ENCODE measurements around the gene GRK4. TPM values are rescaled to one million over a fixed set of nuclear protein-coding genes. Genes with fewer than 3 reads are reported as not detected.
"Not testable (repeated sequence)": the region's sequence is repeated elsewhere in the genome, so short reads cannot be mapped to it uniquely, and the experiment has no call there.

GRK4 gene
- total RNA-seq, 3 donors from 2014 or later = 3.8 to 6.9 (median 5.8) TPM

GRCh38 chr4:3044870-3045819, 81.8 kb downstream of the GRK4 start:
- Histone ChIP-seq H3K27me3 (no peaks in the 10 kb centered on the region), H3K27ac (no peak overlapping the region), H3K36me3 (no peaks in the 10 kb centered on the region), H3K9me3 (no peaks in the 10 kb centered on the region), H3K4me1 (peaks cover 0 to 4% of the 10 kb centered on the region in 2 donors), H3K4me3 (no peak overlapping the region)
- no peak for TF ChIP-seq POLR2A (IDR thresholded peaks at IDR 0.05)
- TF ChIP-seq POLR2AphosphoS5 (IDR thresholded peaks at IDR 0.05) = no peak
- no peak for TF ChIP-seq CTCF (IDR thresholded peaks at IDR 0.05)
- DNase-seq (ENCODE audit: low spot score in 2 of 2) = no peak
- intact Hi-C loops (cut with DNase I; ENCODE audit: low total_unique reads) = no loop called here

GRCh38 chr4:3046162-3046561, 82.8 kb downstream of the GRK4 start:
- TF ChIP-seq POLR2A (IDR thresholded peaks at IDR 0.05) (no peak), POLR2AphosphoS5 (IDR thresholded peaks at IDR 0.05) (no peak), CTCF (IDR thresholded peaks at IDR 0.05) (no peak)
- intact Hi-C loops (cut with DNase I; ENCODE audit: low total_unique reads) = no loop called here

GRCh38 chr4:3046623-3047022, 83.3 kb downstream of the GRK4 start:
- no peak for TF ChIP-seq CTCF (IDR thresholded peaks at IDR 0.05)
- DNase-seq (ENCODE audit: low spot score in 2 of 2) = no peak
- H3K27ac ChIP-seq = no peak overlapping the region
- intact Hi-C loops (cut with DNase I; ENCODE audit: low total_unique reads) = no loop called here
- H3K9me3 ChIP-seq = no peaks in the 10 kb centered on the region
- H3K36me3 ChIP-seq = no peaks in the 10 kb centered on the region
- H3K4me3 ChIP-seq = no peak overlapping the region
- H3K4me1 ChIP-seq = no peaks in the 10 kb centered on the region
- no peaks in the 10 kb centered on the region for H3K27me3 ChIP-seq

More at GRCh38 chr4:3046162-3046561, 82.8 kb downstream of the GRK4 start:
- no peaks in the 10 kb centered on the region for H3K27me3 ChIP-seq
- no peak for DNase-seq (ENCODE audit: low spot score in 2 of 2)
- H3K27ac ChIP-seq = no peak overlapping the region
- H3K9me3 ChIP-seq = no peaks in the 10 kb centered on the region
- H3K4me1 ChIP-seq = peaks cover 0 to under 1% of the 10 kb centered on the region in 2 donors
- no peaks in the 10 kb centered on the region for H3K36me3 ChIP-seq
- no peak overlapping the region for H3K4me3 ChIP-seq

GRCh38 chr4:3047464-3048286, 84.3 kb downstream of the GRK4 start:
- DNase-seq (ENCODE audit: low spot score in 2 of 2) = peak in 1 of 2 donors; percentile 74
- intact Hi-C loops (cut with DNase I; ENCODE audit: low total_unique reads) = no loop called here
- no peaks in the 10 kb centered on the region for H3K36me3 ChIP-seq
- H3K4me1 ChIP-seq = no peaks in the 10 kb centered on the region
- H3K27ac ChIP-seq = no peak overlapping the region
- peak in 2 of 3 donors; percentile 63 to 70 for TF ChIP-seq CTCF (IDR thresholded peaks at IDR 0.05)
- no peak for TF ChIP-seq POLR2A (IDR thresholded peaks at IDR 0.05)
- no peaks in the 10 kb centered on the region for H3K9me3 ChIP-seq
- no peaks in the 10 kb centered on the region for H3K27me3 ChIP-seq
- peak overlapping the region; percentile 11 to 54 (median 35) for H3K4me3 ChIP-seq

- H3K4me3 ChIP-seq; DNase-seq (ENCODE audit: low spot score in 2 of 2); H3K4me1 ChIP-seq; H3K27ac ChIP-seq; H3K9me3 ChIP-seq; H3K36me3 ChIP-seq; H3K27me3 ChIP-seq; intact Hi-C loops (cut with DNase I; ENCODE audit: low total_unique reads): not testable (repeated sequence)
Measured at GRCh38 chr4:3051141-3051897, 87.9 kb downstream of the GRK4 start.

All from breast epithelium (tissue), 4 donors.